ENCODE results near the gene DNAJC5.
"Not testable (repeated sequence)": the region's sequence is repeated elsewhere in the genome, so short reads cannot be mapped to it uniquely, and the experiment has no call there.

The DNAJC5 gene

GRCh38 chr20:63969838-63970713, 75.2 kb downstream of the DNAJC5 start, which contains the start of gene ZNF512B:
ZNF512B (minus strand) TSS chr20:63969930; CDS start chr20:63967950, 1,980 bp downstream.
- peak within 1 kb of the TSS; percentile 45 for H4K91ac ChIP-seq (ENCODE audit: low read depth, low read length)
- peak within 1 kb of the TSS; percentile 37 for H4K12ac ChIP-seq (ENCODE audit: low read depth, low read length)
- H3K4ac ChIP-seq (ENCODE audit: low read depth, low read length), result peak within 1 kb of the TSS; percentile 6
- peaks cover 7% of the 10 kb centered on the region for H3K79me2 ChIP-seq (ENCODE audit: control insufficient read depth, insufficient read depth, low read length, poor library complexity)
- peak within 1 kb of the TSS; percentile 71 for H3K14ac ChIP-seq (ENCODE audit: low read length)
- H3K36me3 ChIP-seq (ENCODE audit: control insufficient read depth in 1 of 2, insufficient read depth in 2 of 2, low read length in 2 of 2), result peaks cover 24 to 25% of the 10 kb centered on the region in 2 experiments
- H2BK12ac ChIP-seq (ENCODE audit: low read length), result no peak within 1 kb of the TSS
- H3K27me3 ChIP-seq (ENCODE audit: insufficient read depth, low read length), result no peaks in the 10 kb centered on the region
- H2AFZ ChIP-seq (ENCODE audit: insufficient read depth, low read length, poor library complexity), result peak within 1 kb of the TSS; percentile 82
- H3K4me2 ChIP-seq (ENCODE audit: low read length), result peak within 1 kb of the TSS; percentile 94
- H2BK5ac ChIP-seq (ENCODE audit: low read depth, low read length, poor library complexity), result no peak within 1 kb of the TSS
- no CpG with 5 or more reads among the region's 73 CpGs for WGBS (ENCODE audit: extremely low coverage, insufficient coverage, insufficient read length)
- DNase-seq, result peak in 1 of 2 donors; percentile 65
- peak within 1 kb of the TSS; percentile 73 for H2BK120ac ChIP-seq (ENCODE audit: insufficient read depth, low read length, poor library complexity)
- H3K4me3 ChIP-seq (ENCODE audit: low read depth, low read length), result peak within 1 kb of the TSS; percentile 76
- H3K79me1 ChIP-seq (ENCODE audit: low read length), result peaks cover 8% of the 10 kb centered on the region
- peak within 1 kb of the TSS; percentile 58 for H3K18ac ChIP-seq (ENCODE audit: low read length)
- peak within 1 kb of the TSS; percentile 94 for H3K9ac ChIP-seq (ENCODE audit: low read length)
- H3K27ac ChIP-seq (ENCODE audit: low read depth, low read length), result no peak within 1 kb of the TSS
- peaks cover 8 to 12% of the 10 kb centered on the region in 2 experiments for H3K4me1 ChIP-seq (ENCODE audit: control insufficient read depth in 1 of 2, insufficient read depth in 2 of 2, low read length in 2 of 2)
- H4K8ac ChIP-seq (ENCODE audit: low read depth, low read length), result peak within 1 kb of the TSS; percentile 83
- H3K23ac ChIP-seq (ENCODE audit: low read length), result no peak within 1 kb of the TSS
- H3K9me3 ChIP-seq (ENCODE audit: insufficient read depth, low read depth, low read length), result peaks cover 28% of the 10 kb centered on the region
- peak within 1 kb of the TSS; percentile 70 for H2AK5ac ChIP-seq (ENCODE audit: low read length)

GRCh38 chr20:63970714-63971431, 75.9 kb downstream of the DNAJC5 start:
- Histone ChIP-seq H3K23ac (ENCODE audit: low read length) (no peak overlapping the region), H2AK5ac (ENCODE audit: low read length) (no peak overlapping the region), H3K9ac (ENCODE audit: low read length) (no peak overlapping the region), H2BK120ac (ENCODE audit: insufficient read depth, low read length, poor library complexity) (no peak overlapping the region), H3K14ac (ENCODE audit: low read length) (no peak overlapping the region), H2BK12ac (ENCODE audit: low read length) (no peak overlapping the region), H3K4me1 (ENCODE audit: control insufficient read depth in 1 of 2, insufficient read depth in 2 of 2, low read length in 2 of 2) (peaks cover 8 to 12% of the 10 kb centered on the region in 2 experiments), H2AFZ (ENCODE audit: insufficient read depth, low read length, poor library complexity) (no peak overlapping the region), H2BK5ac (ENCODE audit: low read depth, low read length, poor library complexity) (no peak overlapping the region), H3K79me2 (ENCODE audit: control insufficient read depth, insufficient read depth, low read length, poor library complexity) (peaks cover 7% of the 10 kb centered on the region), H4K8ac (ENCODE audit: low read depth, low read length) (peak overlapping the region; percentile 83), H3K4me2 (ENCODE audit: low read length) (no peak overlapping the region), H3K36me3 (ENCODE audit: control insufficient read depth in 1 of 2, insufficient read depth in 2 of 2, low read length in 2 of 2) (peaks cover 24 to 25% of the 10 kb centered on the region in 2 experiments), H3K4me3 (ENCODE audit: low read depth, low read length) (no peak overlapping the region), H3K27ac (ENCODE audit: low read depth, low read length) (no peak overlapping the region), H3K4ac (ENCODE audit: low read depth, low read length) (no peak overlapping the region), H4K12ac (ENCODE audit: low read depth, low read length) (no peak overlapping the region), H3K18ac (ENCODE audit: low read length) (no peak overlapping the region), H3K27me3 (ENCODE audit: insufficient read depth, low read length) (no peaks in the 10 kb centered on the region), H3K9me3 (ENCODE audit: insufficient read depth, low read depth, low read length) (peaks cover 28% of the 10 kb centered on the region), H3K79me1 (ENCODE audit: low read length) (peaks cover 8% of the 10 kb centered on the region), H4K91ac (ENCODE audit: low read depth, low read length) (no peak overlapping the region)
- no peak for DNase-seq
- WGBS (ENCODE audit: extremely low coverage, insufficient coverage, insufficient read length), result no CpG with 5 or more reads among the region's 5 CpGs

GRCh38 chr20:63971960-63972311, 77.0 kb downstream of the DNAJC5 start:
- not testable (repeated sequence) for H3K4me2 ChIP-seq (ENCODE audit: low read length); H4K8ac ChIP-seq (ENCODE audit: low read depth, low read length); H2AFZ ChIP-seq (ENCODE audit: insufficient read depth, low read length, poor library complexity); H3K27me3 ChIP-seq (ENCODE audit: insufficient read depth, low read length); H2BK120ac ChIP-seq (ENCODE audit: insufficient read depth, low read length, poor library complexity); H3K18ac ChIP-seq (ENCODE audit: low read length); H2BK12ac ChIP-seq (ENCODE audit: low read length); H3K79me1 ChIP-seq (ENCODE audit: low read length); H2AK5ac ChIP-seq (ENCODE audit: low read length); H3K4me3 ChIP-seq (ENCODE audit: low read depth, low read length); H2BK5ac ChIP-seq (ENCODE audit: low read depth, low read length, poor library complexity); H3K14ac ChIP-seq (ENCODE audit: low read length); H3K23ac ChIP-seq (ENCODE audit: low read length); H3K9ac ChIP-seq (ENCODE audit: low read length); H3K4ac ChIP-seq (ENCODE audit: low read depth, low read length); H4K12ac ChIP-seq (ENCODE audit: low read depth, low read length); H3K79me2 ChIP-seq (ENCODE audit: control insufficient read depth, insufficient read depth, low read length, poor library complexity); H3K27ac ChIP-seq (ENCODE audit: low read depth, low read length); H4K91ac ChIP-seq (ENCODE audit: low read depth, low read length)
- DNase-seq, result peak in 1 of 2 donors; percentile 84
- Histone ChIP-seq H3K4me1 (ENCODE audit: control insufficient read depth in 1 of 2, insufficient read depth in 2 of 2, low read length in 2 of 2) (peaks cover 8 to 12% of the 10 kb centered on the region in 2 experiments), H3K36me3 (ENCODE audit: control insufficient read depth in 1 of 2, insufficient read depth in 2 of 2, low read length in 2 of 2) (peaks cover 14% of the 10 kb centered on the region in 2 experiments), H3K9me3 (ENCODE audit: insufficient read depth, low read depth, low read length) (peaks cover 17% of the 10 kb centered on the region)
- WGBS (ENCODE audit: extremely low coverage, insufficient coverage, insufficient read length), result no CpG with 5 or more reads among the region's 10 CpGs

GRCh38 chr20:63972312-63973159, 77.6 kb downstream of the DNAJC5 start:
- no peak overlapping the region for H3K4ac ChIP-seq (ENCODE audit: low read depth, low read length)
- no peak overlapping the region for H2BK120ac ChIP-seq (ENCODE audit: insufficient read depth, low read length, poor library complexity)
- no peak overlapping the region for H3K9ac ChIP-seq (ENCODE audit: low read length)
- H3K36me3 ChIP-seq (ENCODE audit: control insufficient read depth in 1 of 2, insufficient read depth in 2 of 2, low read length in 2 of 2), result peaks cover 8% of the 10 kb centered on the region in 2 experiments
- no peak overlapping the region for H2AFZ ChIP-seq (ENCODE audit: insufficient read depth, low read length, poor library complexity)
- H3K9me3 ChIP-seq (ENCODE audit: insufficient read depth, low read depth, low read length), result peaks cover 11% of the 10 kb centered on the region
- H3K27ac ChIP-seq (ENCODE audit: low read depth, low read length), result no peak overlapping the region
- H4K12ac ChIP-seq (ENCODE audit: low read depth, low read length), result no peak overlapping the region
- H3K4me2 ChIP-seq (ENCODE audit: low read length), result no peak overlapping the region
- no peak overlapping the region for H3K14ac ChIP-seq (ENCODE audit: low read length)
- peaks cover 8 to 12% of the 10 kb centered on the region in 2 experiments for H3K4me1 ChIP-seq (ENCODE audit: control insufficient read depth in 1 of 2, insufficient read depth in 2 of 2, low read length in 2 of 2)
- no peaks in the 10 kb centered on the region for H3K27me3 ChIP-seq (ENCODE audit: insufficient read depth, low read length)
- no CpG with 5 or more reads among the region's 18 CpGs for WGBS (ENCODE audit: extremely low coverage, insufficient coverage, insufficient read length)
- H2BK5ac ChIP-seq (ENCODE audit: low read depth, low read length, poor library complexity), result no peak overlapping the region
- peaks cover 8% of the 10 kb centered on the region for H3K79me1 ChIP-seq (ENCODE audit: low read length)
- H3K4me3 ChIP-seq (ENCODE audit: low read depth, low read length), result no peak overlapping the region
- H3K23ac ChIP-seq (ENCODE audit: low read length), result no peak overlapping the region
- no peak overlapping the region for H3K18ac ChIP-seq (ENCODE audit: low read length)
- H3K79me2 ChIP-seq (ENCODE audit: control insufficient read depth, insufficient read depth, low read length, poor library complexity), result peaks cover 7% of the 10 kb centered on the region
- H2AK5ac ChIP-seq (ENCODE audit: low read length), result no peak overlapping the region
- DNase-seq, result peak; percentile 51 to 67
- H4K91ac ChIP-seq (ENCODE audit: low read depth, low read length), result no peak overlapping the region
- no peak overlapping the region for H4K8ac ChIP-seq (ENCODE audit: low read depth, low read length)
- no peak overlapping the region for H2BK12ac ChIP-seq (ENCODE audit: low read length)
